ENCODE data around the gene ARHGAP21. TPM values are rescaled to one million over a fixed set of nuclear protein-coding genes. Genes with fewer than 3 reads are reported as not detected.

Gene ARHGAP21
- total and polyA plus RNA-seq, 4 donors = 25.5 to 140 (median 66.8) TPM

DNA sequence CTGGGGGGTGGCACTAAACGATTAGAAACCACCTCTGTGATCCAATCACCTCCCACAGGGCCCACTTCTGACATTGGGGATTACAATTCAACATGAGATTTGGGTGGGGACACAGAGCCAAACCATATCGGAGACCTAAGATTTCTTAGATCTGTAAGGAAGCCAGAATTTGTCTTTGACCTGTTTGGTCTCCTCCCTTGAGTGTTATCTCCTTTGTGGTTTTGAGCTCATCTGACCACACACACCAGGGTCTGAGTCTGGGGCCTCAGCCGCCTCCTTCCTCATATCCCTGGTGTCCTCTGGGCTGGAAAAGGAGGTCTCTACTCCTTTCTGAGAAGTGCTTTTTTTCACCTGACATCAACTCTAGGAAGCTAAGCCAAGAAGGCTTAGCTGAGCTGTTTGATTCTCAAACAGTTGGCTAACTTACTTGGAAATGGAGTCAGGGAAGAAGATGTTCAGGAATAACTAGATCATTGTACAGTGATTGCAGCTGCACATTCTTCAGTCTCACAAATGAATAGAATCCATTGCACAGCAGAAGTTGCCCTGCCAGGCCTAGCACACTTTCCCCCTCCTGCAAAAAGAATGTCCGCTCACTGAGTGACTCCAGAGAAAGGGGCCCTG is 167.4 kb downstream of the ARHGAP21 start:
- H3K27ac ChIP-seq (ENCODE audit: low read depth in 1 of 2, low read length in 2 of 2) = no peak overlapping the region
- no peaks in the 10 kb centered on the region for H3K9me3 ChIP-seq (ENCODE audit: control insufficient read depth, low read length)
- no peak for ATAC-seq (ENCODE audit: low FRiP score)
- intact Hi-C loops (cut with DNase I) = loop anchor here in 1 of 2 donors (10.0 kb wide), 1 partner anchor 561 kb away; no protein-coding TSS in a partner anchor
- no peak for DNase-seq
- no peaks in the 10 kb centered on the region for H3K4me1 ChIP-seq (ENCODE audit: control insufficient read depth in 1 of 2, insufficient read depth in 2 of 2, low read length in 2 of 2)
- WGBS, 2 donors = 90 to 91% methylated on average over 4 of the region's 4 CpGs
- H3K36me3 ChIP-seq (ENCODE audit: control insufficient read depth in 1 of 2, insufficient read depth in 2 of 2, low read length in 1 of 2) = no peaks in the 10 kb centered on the region
- H3K27me3 ChIP-seq (ENCODE audit: control insufficient read depth in 1 of 2, insufficient read depth in 2 of 2, low read length in 1 of 2) = no peaks in the 10 kb centered on the region
- no peak overlapping the region for H3K4me3 ChIP-seq (ENCODE audit: low read length in 2 of 2)

DNA sequence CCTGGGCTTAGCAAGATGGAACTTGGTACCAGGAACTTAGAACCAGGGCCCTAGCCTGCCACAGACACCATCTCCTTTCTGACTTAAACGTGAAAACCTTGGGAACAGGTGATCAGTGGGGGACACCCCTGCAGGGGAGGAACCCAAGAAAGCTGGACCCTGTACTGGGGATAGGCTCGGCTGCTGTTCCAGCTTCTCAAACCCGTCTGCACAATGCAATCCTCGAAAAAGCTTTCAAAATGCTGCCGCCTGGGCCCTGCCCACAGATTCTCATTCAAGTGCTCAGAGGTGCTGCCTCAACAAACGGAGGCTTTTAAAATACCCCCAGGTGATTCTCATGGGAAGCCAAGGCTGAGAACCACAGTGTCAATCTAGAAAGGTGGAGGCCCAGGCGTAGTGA is 169.7 kb downstream of the ARHGAP21 start:
- Histone ChIP-seq H3K36me3 (ENCODE audit: control insufficient read depth in 1 of 2, insufficient read depth in 2 of 2, low read length in 1 of 2) (no peaks in the 10 kb centered on the region), H3K27me3 (ENCODE audit: control insufficient read depth in 1 of 2, insufficient read depth in 2 of 2, low read length in 1 of 2) (no peaks in the 10 kb centered on the region), H3K4me1 (ENCODE audit: control insufficient read depth in 1 of 2, insufficient read depth in 2 of 2, low read length in 2 of 2) (no peaks in the 10 kb centered on the region), H3K4me3 (ENCODE audit: low read length in 2 of 2) (no peak overlapping the region), H3K27ac (ENCODE audit: low read depth in 1 of 2, low read length in 2 of 2) (no peak overlapping the region), H3K9me3 (ENCODE audit: control insufficient read depth, low read length) (no peaks in the 10 kb centered on the region)
- WGBS, 2 donors = 85 to 96% methylated on average over 7 of the region's 7 CpGs
- no peak for DNase-seq
- no peak for ATAC-seq (ENCODE audit: low FRiP score)
- intact Hi-C loops (cut with DNase I) = loop anchor here in 1 of 2 donors (10.0 kb wide), 1 partner anchor 559 kb away; no protein-coding TSS in a partner anchor

DNA sequence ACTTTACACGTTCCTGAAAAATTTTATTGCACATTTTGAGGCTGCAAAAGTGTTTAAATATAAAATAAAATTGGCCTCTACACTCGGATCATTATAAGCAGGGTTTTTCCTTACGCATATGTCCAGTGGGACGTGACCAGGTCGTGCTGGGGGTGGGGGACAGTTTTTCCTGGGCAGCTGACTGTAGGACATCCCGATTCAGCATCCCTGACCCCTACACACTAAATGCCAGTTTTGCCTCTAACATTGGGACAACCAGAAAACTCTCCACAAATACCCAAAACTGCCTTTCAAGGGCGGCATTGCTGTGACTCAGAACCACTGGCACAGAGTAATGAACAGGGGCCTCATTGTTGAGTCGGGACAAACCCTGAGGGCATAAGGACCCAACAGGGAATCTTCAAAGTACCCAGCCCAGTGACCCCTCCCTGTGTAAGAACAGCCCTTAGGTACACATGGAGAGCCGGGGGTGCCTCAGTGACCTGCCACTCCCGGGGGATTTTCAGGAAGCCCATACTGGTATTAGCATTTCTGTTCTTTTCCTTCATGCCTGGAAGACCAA is 170.6 kb downstream of the ARHGAP21 start:
- H3K36me3 ChIP-seq (ENCODE audit: control insufficient read depth in 1 of 2, insufficient read depth in 2 of 2, low read length in 1 of 2) = no peaks in the 10 kb centered on the region
- no peak overlapping the region for H3K27ac ChIP-seq (ENCODE audit: low read depth in 1 of 2, low read length in 2 of 2)
- no peaks in the 10 kb centered on the region for H3K27me3 ChIP-seq (ENCODE audit: control insufficient read depth in 1 of 2, insufficient read depth in 2 of 2, low read length in 1 of 2)
- ATAC-seq (ENCODE audit: low FRiP score) = no peak
- no peak overlapping the region for H3K4me3 ChIP-seq (ENCODE audit: low read length in 2 of 2)
- H3K4me1 ChIP-seq (ENCODE audit: control insufficient read depth in 1 of 2, insufficient read depth in 2 of 2, low read length in 2 of 2) = no peaks in the 10 kb centered on the region
- no peaks in the 10 kb centered on the region for H3K9me3 ChIP-seq (ENCODE audit: control insufficient read depth, low read length)
- 58 to 75% methylated on average over 10 of the region's 10 CpGs for WGBS, 2 donors
- intact Hi-C loops (cut with DNase I) = loop anchor here in 1 of 2 donors (10.0 kb wide), 1 partner anchor 558 kb away; no protein-coding TSS in a partner anchor
- DNase-seq = no peak

DNA sequence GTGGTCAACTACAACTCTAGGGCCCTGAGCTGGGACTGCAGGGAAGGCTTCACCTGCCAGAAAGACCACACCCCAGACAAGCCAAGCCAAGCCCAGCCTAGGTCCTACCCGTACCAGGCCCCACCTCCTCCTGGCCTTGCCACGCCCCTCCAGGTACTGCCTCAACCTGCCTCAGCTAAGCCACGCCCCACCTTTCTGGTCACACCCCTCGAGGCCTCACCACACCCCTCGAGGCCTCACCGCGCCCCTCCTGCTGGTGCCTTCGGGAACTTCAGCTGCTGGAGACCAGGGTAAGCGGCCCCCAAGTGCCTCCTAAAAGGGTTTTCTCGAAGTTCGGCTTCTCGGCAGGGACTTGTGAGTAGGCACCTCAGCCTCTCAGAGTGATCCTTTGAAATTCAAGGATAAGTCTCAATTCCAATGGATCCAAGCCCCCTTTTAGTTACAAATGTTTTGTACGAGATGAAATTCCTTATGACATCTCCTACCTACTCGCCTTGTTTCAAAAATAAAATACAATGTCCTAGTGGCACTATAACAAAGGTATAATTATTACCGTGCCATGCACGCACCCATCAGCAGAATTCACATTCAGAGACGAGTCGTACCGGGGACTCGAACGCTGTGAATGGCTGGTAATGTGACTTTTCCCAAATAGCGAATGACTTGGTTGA is 171.2 kb downstream of the ARHGAP21 start:
- ATAC-seq (ENCODE audit: low FRiP score) (no peak), DNase-seq (no peak)
- Histone ChIP-seq H3K36me3 (ENCODE audit: control insufficient read depth in 1 of 2, insufficient read depth in 2 of 2, low read length in 1 of 2) (no peaks in the 10 kb centered on the region), H3K4me1 (ENCODE audit: control insufficient read depth in 1 of 2, insufficient read depth in 2 of 2, low read length in 2 of 2) (no peaks in the 10 kb centered on the region), H3K27me3 (ENCODE audit: control insufficient read depth in 1 of 2, insufficient read depth in 2 of 2, low read length in 1 of 2) (no peaks in the 10 kb centered on the region), H3K9me3 (ENCODE audit: control insufficient read depth, low read length) (no peaks in the 10 kb centered on the region), H3K27ac (ENCODE audit: low read depth in 1 of 2, low read length in 2 of 2) (no peak overlapping the region), H3K4me3 (ENCODE audit: low read length in 2 of 2) (no peak overlapping the region)
- intact Hi-C loops (cut with DNase I) = loop anchor here in 1 of 2 donors (10.0 kb wide), 1 partner anchor 558 kb away; no protein-coding TSS in a partner anchor
- 48 to 53% methylated on average over 21 to 22 of the region's 22 CpGs for WGBS, 2 donors

- WGBS, 2 donors = 68 to 78% methylated on average over 2 of the region's 2 CpGs
- intact Hi-C loops (cut with DNase I) = loop anchor here in 1 of 2 donors (10.0 kb wide), 1 partner anchor 556 kb away; no protein-coding TSS in a partner anchor
Observed at GRCh38 chr10:24551161-24551560, 172.5 kb downstream of the ARHGAP21 start.

DNA sequence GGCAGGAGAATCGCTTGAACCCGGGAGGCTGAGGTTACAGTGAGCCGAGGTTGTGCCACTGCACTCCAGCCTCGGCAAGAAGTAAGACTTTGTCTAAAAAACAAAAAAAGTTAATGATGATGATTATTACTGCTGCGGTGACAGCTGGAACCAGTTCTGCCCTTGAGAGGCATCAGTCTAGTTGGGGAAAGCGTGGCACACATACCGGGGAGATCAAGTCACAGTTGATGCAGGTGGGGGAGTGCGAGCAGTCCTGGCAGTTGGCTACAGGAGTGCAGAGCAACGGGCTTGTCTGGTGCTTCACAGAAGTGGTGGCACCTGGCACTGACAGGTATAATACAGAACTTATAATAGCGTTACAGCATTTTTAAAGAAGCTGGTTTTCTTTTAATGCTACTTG is 173.0 kb downstream of the ARHGAP21 start:
- H3K4me3 ChIP-seq (ENCODE audit: low read length in 2 of 2) = no peak overlapping the region
- no peaks in the 10 kb centered on the region for H3K27me3 ChIP-seq (ENCODE audit: control insufficient read depth in 1 of 2, insufficient read depth in 2 of 2, low read length in 1 of 2)
- no peaks in the 10 kb centered on the region for H3K9me3 ChIP-seq (ENCODE audit: control insufficient read depth, low read length)
- ATAC-seq (ENCODE audit: low FRiP score) (no peak), DNase-seq (no peak)
- intact Hi-C loops (cut with DNase I) = loop anchor here in 1 of 2 donors (10.0 kb wide), 1 partner anchor 556 kb away; no protein-coding TSS in a partner anchor
- no peaks in the 10 kb centered on the region for H3K36me3 ChIP-seq (ENCODE audit: control insufficient read depth in 1 of 2, insufficient read depth in 2 of 2, low read length in 1 of 2)
- H3K4me1 ChIP-seq (ENCODE audit: control insufficient read depth in 1 of 2, insufficient read depth in 2 of 2, low read length in 2 of 2) = no peaks in the 10 kb centered on the region
- WGBS, 2 donors = 91% methylated on average over 10 of the region's 10 CpGs
- H3K27ac ChIP-seq (ENCODE audit: low read depth in 1 of 2, low read length in 2 of 2) = no peak overlapping the region

More at GRCh38 chr10:24551161-24551560, 172.5 kb downstream of the ARHGAP21 start:
- Histone ChIP-seq H3K9me3 (ENCODE audit: control insufficient read depth, low read length) (no peaks in the 10 kb centered on the region), H3K4me1 (ENCODE audit: control insufficient read depth in 1 of 2, insufficient read depth in 2 of 2, low read length in 2 of 2) (no peaks in the 10 kb centered on the region), H3K36me3 (ENCODE audit: control insufficient read depth in 1 of 2, insufficient read depth in 2 of 2, low read length in 1 of 2) (no peaks in the 10 kb centered on the region), H3K27ac (ENCODE audit: low read depth in 1 of 2, low read length in 2 of 2) (no peak overlapping the region), H3K27me3 (ENCODE audit: control insufficient read depth in 1 of 2, insufficient read depth in 2 of 2, low read length in 1 of 2) (no peaks in the 10 kb centered on the region), H3K4me3 (ENCODE audit: low read length in 2 of 2) (no peak overlapping the region)
- no peak for ATAC-seq (ENCODE audit: low FRiP score)
- DNase-seq = no peak

DNA sequence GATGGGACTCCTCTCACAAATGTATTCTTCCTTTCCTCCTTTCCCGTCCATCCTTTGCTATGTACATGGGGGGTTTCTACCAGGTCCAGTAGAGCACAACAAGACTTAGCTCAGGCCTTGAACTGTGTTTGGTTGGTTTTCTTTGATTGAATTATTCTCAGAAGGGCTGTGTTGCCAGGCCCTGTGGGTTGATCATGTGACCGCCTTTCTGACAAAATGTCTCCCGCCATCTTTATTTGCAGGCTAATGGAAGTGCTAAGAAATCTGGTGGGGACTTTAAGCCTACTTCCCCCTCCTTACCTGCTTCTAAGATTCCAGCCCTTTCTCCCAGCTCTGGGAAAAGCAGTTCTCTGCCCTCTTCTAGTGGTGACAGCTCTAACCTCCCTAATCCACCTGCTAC is 178.1 kb downstream of the ARHGAP21 start:
- WGBS, 2 donors = 95 to 96% methylated on average over 3 of the region's 3 CpGs
- Histone ChIP-seq H3K4me1 (ENCODE audit: control insufficient read depth in 1 of 2, insufficient read depth in 2 of 2, low read length in 2 of 2) (no peaks in the 10 kb centered on the region), H3K36me3 (ENCODE audit: control insufficient read depth in 1 of 2, insufficient read depth in 2 of 2, low read length in 1 of 2) (peaks cover 0 to 3% of the 10 kb centered on the region in 2 donors), H3K27me3 (ENCODE audit: control insufficient read depth in 1 of 2, insufficient read depth in 2 of 2, low read length in 1 of 2) (no peaks in the 10 kb centered on the region), H3K27ac (ENCODE audit: low read depth in 1 of 2, low read length in 2 of 2) (no peak overlapping the region), H3K9me3 (ENCODE audit: control insufficient read depth, low read length) (no peaks in the 10 kb centered on the region), H3K4me3 (ENCODE audit: low read length in 2 of 2) (no peak overlapping the region)
- ATAC-seq (ENCODE audit: low FRiP score) (no peak), DNase-seq (no peak)
- intact Hi-C loops (cut with DNase I) = no loop called here

DNA sequence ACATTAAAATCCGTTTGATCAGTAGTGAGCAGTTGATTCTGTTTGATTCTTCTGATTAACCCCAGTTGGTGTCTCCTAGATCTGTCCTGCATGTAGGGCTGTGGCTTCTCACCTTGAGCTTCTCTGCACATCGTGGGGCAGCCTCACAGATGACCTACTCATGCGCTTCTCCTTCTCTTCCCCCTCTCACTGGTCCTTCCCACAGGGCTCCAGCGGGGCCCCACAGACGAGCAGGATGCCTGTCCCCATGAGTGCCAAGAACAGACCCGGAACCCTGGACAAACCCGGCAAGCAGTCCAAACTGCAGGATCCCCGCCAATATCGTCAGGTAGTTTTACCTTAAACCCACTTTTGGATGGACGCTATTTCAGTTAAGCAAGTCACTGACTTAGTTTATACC is 178.9 kb downstream of the ARHGAP21 start:
- no peak for DNase-seq
- Histone ChIP-seq H3K36me3 (ENCODE audit: control insufficient read depth in 1 of 2, insufficient read depth in 2 of 2, low read length in 1 of 2) (peaks cover 0 to 3% of the 10 kb centered on the region in 2 donors), H3K4me3 (ENCODE audit: low read length in 2 of 2) (no peak overlapping the region), H3K9me3 (ENCODE audit: control insufficient read depth, low read length) (no peaks in the 10 kb centered on the region), H3K27ac (ENCODE audit: low read depth in 1 of 2, low read length in 2 of 2) (no peak overlapping the region), H3K4me1 (ENCODE audit: control insufficient read depth in 1 of 2, insufficient read depth in 2 of 2, low read length in 2 of 2) (no peaks in the 10 kb centered on the region), H3K27me3 (ENCODE audit: control insufficient read depth in 1 of 2, insufficient read depth in 2 of 2, low read length in 1 of 2) (no peaks in the 10 kb centered on the region)
- no peak for ATAC-seq (ENCODE audit: low FRiP score)
- WGBS, 2 donors = 94 to 96% methylated on average over 10 of the region's 10 CpGs
- intact Hi-C loops (cut with DNase I) = no loop called here
